ENCODE measurements around the gene NFIA.
A peak's percentile ranks its signal among the peaks of the same experiment; 100 is the strongest.

NFIA gene

DNA sequence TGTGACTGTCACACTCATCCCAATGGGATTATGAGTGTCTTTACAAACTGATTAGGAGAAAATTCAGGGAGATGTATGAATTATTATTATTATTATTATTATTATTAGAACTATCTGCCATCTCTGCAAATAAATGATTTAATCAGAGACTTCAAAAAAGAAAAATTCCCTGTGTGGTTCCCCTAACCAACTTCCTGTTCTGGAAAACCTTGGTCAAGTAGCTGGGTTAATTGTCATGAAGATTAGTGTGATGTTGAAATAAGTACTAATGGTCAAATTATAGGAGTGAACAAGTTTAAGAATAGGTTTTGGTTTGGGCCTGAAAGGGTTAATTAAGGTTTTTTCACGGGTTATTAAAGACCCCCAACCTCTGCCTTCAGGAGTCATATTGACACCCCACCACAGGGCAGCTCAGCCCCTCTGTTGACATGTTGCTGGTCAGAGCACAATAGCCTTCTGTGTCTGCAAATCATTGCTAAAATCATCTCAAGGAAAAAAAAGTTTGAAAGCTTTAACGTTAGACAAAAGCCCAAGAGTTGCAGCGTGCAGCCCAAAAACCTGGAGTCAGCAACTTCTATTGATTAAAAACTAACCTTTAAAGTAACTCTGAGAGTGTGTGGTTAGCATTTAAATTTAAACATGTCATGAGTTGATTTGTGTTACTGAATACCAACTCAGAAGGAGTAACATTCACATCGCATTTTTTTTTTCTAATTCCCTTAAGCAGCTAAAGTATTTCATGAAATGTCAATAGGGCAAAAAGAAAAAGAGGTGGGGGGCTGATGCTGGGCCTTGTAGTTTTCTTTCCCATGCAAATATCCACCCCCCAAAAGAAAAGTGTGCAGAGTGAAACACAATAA lies 370.0 kb downstream of the NFIA start:
- peak overlapping the region; percentile 18; the same call in 1 of the 2 replicates for H2AFZ ChIP-seq (ENCODE audit: low read length)
- H4K20me1 ChIP-seq (ENCODE audit: insufficient read depth, low read length) = no peaks in the 10 kb centered on the region
- TF ChIP-seq, protein P1, sequence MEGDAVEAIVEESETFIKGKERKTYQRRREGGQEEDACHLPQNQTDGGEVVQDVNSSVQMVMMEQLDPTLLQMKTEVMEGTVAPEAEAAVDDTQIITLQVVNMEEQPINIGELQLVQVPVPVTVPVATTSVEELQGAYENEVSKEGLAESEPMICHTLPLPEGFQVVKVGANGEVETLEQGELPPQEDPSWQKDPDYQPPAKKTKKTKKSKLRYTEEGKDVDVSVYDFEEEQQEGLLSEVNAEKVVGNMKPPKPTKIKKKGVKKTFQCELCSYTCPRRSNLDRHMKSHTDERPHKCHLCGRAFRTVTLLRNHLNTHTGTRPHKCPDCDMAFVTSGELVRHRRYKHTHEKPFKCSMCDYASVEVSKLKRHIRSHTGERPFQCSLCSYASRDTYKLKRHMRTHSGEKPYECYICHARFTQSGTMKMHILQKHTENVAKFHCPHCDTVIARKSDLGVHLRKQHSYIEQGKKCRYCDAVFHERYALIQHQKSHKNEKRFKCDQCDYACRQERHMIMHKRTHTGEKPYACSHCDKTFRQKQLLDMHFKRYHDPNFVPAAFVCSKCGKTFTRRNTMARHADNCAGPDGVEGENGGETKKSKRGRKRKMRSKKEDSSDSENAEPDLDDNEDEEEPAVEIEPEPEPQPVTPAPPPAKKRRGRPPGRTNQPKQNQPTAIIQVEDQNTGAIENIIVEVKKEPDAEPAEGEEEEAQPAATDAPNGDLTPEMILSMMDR (IDR thresholded peaks at IDR 0.05; ENCODE audit: low read length) = no peak
- no peak for TF ChIP-seq EZH2 (optimal IDR thresholded peaks at IDR 0.05; ENCODE audit: low read depth, low read length)
- no peak for TF ChIP-seq EZH2phosphoT487 (IDR thresholded peaks at IDR 0.05; ENCODE audit: low read length)
- H3K4me1 ChIP-seq (ENCODE audit: low read length) = peaks cover 26% of the 10 kb centered on the region
- peak; percentile 83 for DNase-seq
- H3F3A ChIP-seq (ENCODE audit: insufficient read depth, low read length) = peaks cover 18% of the 10 kb centered on the region
- H3K4me3 ChIP-seq (ENCODE audit: low read length) = peak overlapping the region; percentile 26
- peak overlapping the region; percentile 82 for H3K4me2 ChIP-seq (ENCODE audit: low read depth, low read length)
- no peaks in the 10 kb centered on the region for H3K36me3 ChIP-seq (replicated peaks; ENCODE audit: insufficient read depth, low read length)
- H3K9me3 ChIP-seq (replicated peaks; ENCODE audit: insufficient read depth, low read length) = no peaks in the 10 kb centered on the region
- H3K79me2 ChIP-seq (ENCODE audit: low read length) = no peaks in the 10 kb centered on the region
- no peaks in the 10 kb centered on the region for H3K27me3 ChIP-seq (replicated peaks; ENCODE audit: insufficient read depth, low read length)
- H3K27ac ChIP-seq (ENCODE audit: low read length) = peak overlapping the region; percentile 68
- H3K9me2 ChIP-seq (replicated peaks; ENCODE audit: insufficient read depth, low read length) = no peaks in the 10 kb centered on the region
- H3K9ac ChIP-seq (ENCODE audit: low read length) = peak overlapping the region; percentile 37; the same call in 1 of the 2 replicates

DNA sequence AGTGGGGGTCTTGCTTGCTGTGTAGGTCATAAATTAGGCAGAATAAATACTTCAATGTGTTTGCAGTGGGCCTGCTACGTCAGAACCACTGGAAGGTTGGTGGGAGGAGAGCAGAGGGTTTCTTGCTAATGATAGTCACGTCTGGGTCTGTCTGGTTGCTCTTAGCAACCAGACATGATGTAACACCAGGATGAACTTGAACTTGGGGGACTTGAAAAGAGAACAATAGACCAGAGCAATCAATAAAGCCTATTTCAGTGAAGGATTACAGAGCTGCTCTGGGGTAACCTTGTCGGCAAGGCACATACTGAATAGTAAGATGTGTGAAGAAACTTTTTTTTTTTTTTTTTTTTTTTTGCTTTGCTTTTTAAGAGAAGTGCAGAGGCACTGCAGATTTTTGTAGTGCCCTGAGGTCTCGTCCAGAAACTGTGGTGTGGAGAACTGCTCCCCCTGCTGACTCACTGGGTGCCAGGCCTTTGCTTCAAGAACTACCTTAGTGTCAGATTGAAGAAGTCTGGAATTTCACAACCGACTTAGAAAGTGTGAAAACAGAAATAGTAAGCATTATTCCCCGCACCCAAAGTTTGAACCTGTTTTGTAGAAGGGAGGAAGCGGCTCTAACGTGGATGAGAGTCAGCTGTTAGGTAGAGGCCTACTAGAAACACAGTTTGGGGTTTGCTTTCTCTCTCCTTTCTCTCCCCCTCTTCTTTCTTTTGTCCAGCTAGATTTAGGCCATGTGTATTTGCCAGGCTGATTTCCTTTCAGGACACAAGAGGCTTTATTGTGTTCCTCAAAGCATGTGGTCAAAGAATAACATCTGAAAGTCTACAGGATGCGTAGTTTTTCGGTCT lies 371.0 kb downstream of the NFIA start:
- Histone ChIP-seq H3K79me2 (ENCODE audit: low read length) (no peaks in the 10 kb centered on the region), H3K27ac (ENCODE audit: low read length) (peak overlapping the region; percentile 68; the same call in 1 of the 2 replicates), H3K9me3 (replicated peaks; ENCODE audit: insufficient read depth, low read length) (no peaks in the 10 kb centered on the region), H3F3A (ENCODE audit: insufficient read depth, low read length) (peaks cover 18% of the 10 kb centered on the region), H3K4me2 (ENCODE audit: low read depth, low read length) (peak overlapping the region; percentile 82), H3K4me1 (ENCODE audit: low read length) (peaks cover 26% of the 10 kb centered on the region), H4K20me1 (ENCODE audit: insufficient read depth, low read length) (no peaks in the 10 kb centered on the region), H3K9ac (ENCODE audit: low read length) (peak overlapping the region; percentile 37; the same call in 1 of the 2 replicates), H3K27me3 (replicated peaks; ENCODE audit: insufficient read depth, low read length) (no peaks in the 10 kb centered on the region), H3K36me3 (replicated peaks; ENCODE audit: insufficient read depth, low read length) (no peaks in the 10 kb centered on the region), H3K9me2 (replicated peaks; ENCODE audit: insufficient read depth, low read length) (no peaks in the 10 kb centered on the region), H3K4me3 (ENCODE audit: low read length) (peak overlapping the region; percentile 26), H2AFZ (ENCODE audit: low read length) (peak overlapping the region; percentile 40)
- TF ChIP-seq, protein P1 (IDR thresholded peaks at IDR 0.05; ENCODE audit: low read length) = peak; percentile 86
- TF ChIP-seq EZH2 (optimal IDR thresholded peaks at IDR 0.05; ENCODE audit: low read depth, low read length) = no peak
- no peak for TF ChIP-seq EZH2phosphoT487 (IDR thresholded peaks at IDR 0.05; ENCODE audit: low read length)
- peak; percentile 91 for DNase-seq

DNA sequence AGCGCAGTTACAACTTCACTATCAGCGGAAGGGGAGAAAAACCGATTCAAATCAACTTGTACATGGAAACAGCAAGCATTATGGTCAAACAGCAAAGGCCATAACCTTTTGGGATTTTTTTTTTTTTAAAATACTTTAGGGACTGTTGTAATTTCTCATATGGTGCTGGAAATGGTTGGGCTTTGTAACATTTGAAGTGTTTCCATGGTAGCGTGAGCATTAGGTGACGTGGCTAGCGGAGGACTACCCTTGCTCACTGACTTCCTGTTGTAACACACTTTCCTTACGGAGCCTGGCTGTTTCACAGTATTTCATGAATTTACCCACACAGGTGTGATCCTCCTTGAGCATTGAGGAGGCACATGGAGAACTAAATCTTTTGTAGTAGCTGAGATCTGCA lies 373.0 kb downstream of the NFIA start:
- DNase-seq = no peak
- no peaks in the 10 kb centered on the region for H3K79me2 ChIP-seq (ENCODE audit: low read length)
- H2AFZ ChIP-seq (ENCODE audit: low read length) = no peak overlapping the region
- TF ChIP-seq EZH2phosphoT487 (IDR thresholded peaks at IDR 0.05; ENCODE audit: low read length) (no peak), EZH2 (optimal IDR thresholded peaks at IDR 0.05; ENCODE audit: low read depth, low read length) (no peak)
- TF ChIP-seq, protein P1 (IDR thresholded peaks at IDR 0.05; ENCODE audit: low read length) = no peak
- peaks cover 26% of the 10 kb centered on the region for H3K4me1 ChIP-seq (ENCODE audit: low read length)
- no peaks in the 10 kb centered on the region for H3K27me3 ChIP-seq (replicated peaks; ENCODE audit: insufficient read depth, low read length)
- H3K27ac ChIP-seq (ENCODE audit: low read length) = no peak overlapping the region
- no peak overlapping the region for H3K9ac ChIP-seq (ENCODE audit: low read length)
- no peaks in the 10 kb centered on the region for H3K9me2 ChIP-seq (replicated peaks; ENCODE audit: insufficient read depth, low read length)
- no peaks in the 10 kb centered on the region for H3K36me3 ChIP-seq (replicated peaks; ENCODE audit: insufficient read depth, low read length)
- no peaks in the 10 kb centered on the region for H3K9me3 ChIP-seq (replicated peaks; ENCODE audit: insufficient read depth, low read length)
- H3F3A ChIP-seq (ENCODE audit: insufficient read depth, low read length) = peaks cover 18% of the 10 kb centered on the region
- H3K4me2 ChIP-seq (ENCODE audit: low read depth, low read length) = no peak overlapping the region
- no peak overlapping the region for H3K4me3 ChIP-seq (ENCODE audit: low read length)
- no peaks in the 10 kb centered on the region for H4K20me1 ChIP-seq (ENCODE audit: insufficient read depth, low read length)
